Right lobe of liver (tissue), 6 donors: ENCODE data around the gene INPP4B. TPM values are rescaled to one million over a fixed set of nuclear protein-coding genes. Genes with fewer than 3 reads are reported as not detected.

Experiments used
- ATAC-seq, 4 donors: fragments of 200-7000 bp; cut with Tn5 transposase; one replicate each; pipeline ENCODE4 v1.9.1; 2020; ENCODE audit warnings: mild to moderate bottlenecking in 4 of 4, moderate library complexity in 4 of 4
- DNase-seq, 3 donors: peaks; one replicate each; pipeline ENCODE4 v3.0.0-alpha.2; 2020
- H3K27ac ChIP-seq, 3 donors: fragments of 200-600 bp; one replicate each; pipeline ENCODE4 v1.8.0; 2022
- H3K27me3 ChIP-seq, 2 donors: fragments of 200-600 bp; one replicate each; pipeline ENCODE4 v1.8.0; 2022
- H3K36me3 ChIP-seq, 4 donors: fragments of 200-600 bp; sonication (generic) in 1 of 4; one replicate each; pipeline versions ENCODE4 v1.5.1 to v1.8.0; 2017 to 2022; ENCODE audit warnings: control low read depth in 1 of 4
- H3K4me1 ChIP-seq, 4 donors: fragments of 200-600 bp; sonication (generic) in 1 of 4; one replicate each; pipeline versions ENCODE4 v1.5.1 to v1.8.0; 2017 to 2022; ENCODE audit warnings: control low read depth in 1 of 4
- H3K4me3 ChIP-seq, 3 donors: fragments of 200-600 bp; one replicate each; pipeline ENCODE4 v1.8.0; 2022
- H3K9me3 ChIP-seq, 4 donors: fragments of 200-600 bp; sonication (generic) in 1 of 4; one replicate each; pipeline versions ENCODE4 v1.5.1 to v1.8.0; 2017 to 2022; ENCODE audit warnings: control low read depth in 1 of 4
- CTCF ChIP-seq, 4 donors: fragments of 200-600 bp in 3 of 4; fragments of 450-650 bp in 1 of 4; IDR thresholded peaks; one replicate each; pipeline versions ENCODE4 v1.5.1 to v1.8.0; 2016 to 2022; ENCODE audit warnings: antibody characterized with exemption in 4 of 4, mild to moderate bottlenecking in 2 of 4
- POLR2A ChIP-seq: fragments of 450-650 bp; IDR thresholded peaks from one replicate; pipeline ENCODE4 v1.6.1; 2017; ENCODE audit warnings: antibody characterized with exemption, mild to moderate bottlenecking
- WGBS: methylation state at CpG from one replicate; pipeline ENCODE4 v1.1.6; 2018; ENCODE audit warnings: low coverage, low lambda C conversion rate; ENCODE audit not compliant: insufficient coverage; ENCODE audit errors: missing lambda C conversion rate; 5-methylcytosine and 5-hydroxymethylcytosine counted together
- intact Hi-C, 2 donors: fragments of 100-400 bp; cut with DNase I; formaldehyde crosslinking; loops; one replicate each; pipeline versions ENCODE4 v1.11.2 to v1.14.1; 2022
- total RNA-seq, 6 experiments: library from RNA; depleted of rRNA in 2 of 6; stranded (reverse); fragments of >200 nt in 2 of 6; fragmentation: NEBNext Ultra II Directional in 3 of 6; extraction: Animal tissue kit (Norgen Biotek cat#: 25700) in 3 of 6; gene quantifications; one replicate each; pipeline versions ENCODE4 v1.1.0 to v1.2.4, GENCODE V29; 2016 to 2023
- donor health status: DM: no; HTN: yes; CAD: no.
- donor health status: DM: no; HTN: no; CAD: no.
- donor health status: DM: no; HTN: no; CAD: no.
- donor health status: DM: no; HTN: yes; CAD: no.
- donor health status: DM: no; HTN: yes; CAD: no.

The INPP4B gene
- total RNA-seq, 6 experiments from 2014 or later, result 0.73 to 5.0 (median 1.6) TPM

GRCh38 chr4:142203505-142203904, 642.6 kb downstream of the INPP4B start:
- Histone ChIP-seq H3K36me3 (no peaks in the 10 kb centered on the region), H3K27me3 (no peaks in the 10 kb centered on the region), H3K27ac (no peak overlapping the region), H3K4me1 (no peaks in the 10 kb centered on the region), H3K4me3 (no peak overlapping the region), H3K9me3 (no peaks in the 10 kb centered on the region)
- TF ChIP-seq POLR2A, result no peak
- no peak for TF ChIP-seq CTCF (IDR thresholded peaks at IDR 0.05)
- DNase-seq (no peak), ATAC-seq (no peak)
- intact Hi-C loops, result no loop called here

GRCh38 chr4:142202404-142203332, 643.4 kb downstream of the INPP4B start:
- WGBS, result 48% methylated on average over 6 of the region's 6 CpGs
- no peaks in the 10 kb centered on the region for H3K4me1 ChIP-seq
- DNase-seq (no peak), ATAC-seq (no peak)
- H3K27ac ChIP-seq, result no peak overlapping the region
- H3K4me3 ChIP-seq, result no peak overlapping the region
- TF ChIP-seq POLR2A, result no peak
- no peak for TF ChIP-seq CTCF (IDR thresholded peaks at IDR 0.05)
- H3K36me3 ChIP-seq, result no peaks in the 10 kb centered on the region
- H3K9me3 ChIP-seq, result no peaks in the 10 kb centered on the region
- no peaks in the 10 kb centered on the region for H3K27me3 ChIP-seq
- intact Hi-C loops, result no loop called here

- Histone ChIP-seq H3K4me1 (no peaks in the 10 kb centered on the region), H3K4me3 (no peak overlapping the region), H3K36me3 (no peaks in the 10 kb centered on the region), H3K27me3 (no peaks in the 10 kb centered on the region), H3K27ac (no peak overlapping the region), H3K9me3 (no peaks in the 10 kb centered on the region)
- ATAC-seq (no peak), DNase-seq (no peak)
- no peak for TF ChIP-seq POLR2A
- TF ChIP-seq CTCF (IDR thresholded peaks at IDR 0.05), result no peak
- intact Hi-C loops, result no loop called here
Observed at GRCh38 chr4:142201041-142201440, 645.1 kb downstream of the INPP4B start.

- Histone ChIP-seq H3K27me3 (no peaks in the 10 kb centered on the region), H3K27ac (no peak overlapping the region), H3K9me3 (no peaks in the 10 kb centered on the region), H3K36me3 (no peaks in the 10 kb centered on the region), H3K4me1 (no peaks in the 10 kb centered on the region), H3K4me3 (no peak overlapping the region)
- DNase-seq (no peak), ATAC-seq (no peak)
- WGBS, result 54% methylated on average over 2 of the region's 2 CpGs
- no peak for TF ChIP-seq CTCF (IDR thresholded peaks at IDR 0.05)
- TF ChIP-seq POLR2A, result no peak
- intact Hi-C loops, result no loop called here
Observed at GRCh38 chr4:142194905-142195304, 651.2 kb downstream of the INPP4B start.
